H1 (cell line): ENCODE data around the gene RPL7A. TPM values are rescaled to one million over a fixed set of nuclear protein-coding genes. Genes with fewer than 3 reads are reported as not detected.

Experiments
- CHD7 ChIP-seq: fragments of 300-600 bp; sonication (generic); IDR thresholded peaks from 2 replicates; pipeline ENCODE4 v1.7.1; 2012; ENCODE audit warnings: low read length, moderate library complexity, mild to moderate bottlenecking, inconsistent platforms; ENCODE audit not compliant: insufficient replicate concordance
- JUND ChIP-seq: IDR thresholded peaks from 2 replicates; pipeline ENCODE4 v1.6.1; 2011; ENCODE audit warnings: mild to moderate bottlenecking, improper control_type of control experiment, low read length
- RFX5 ChIP-seq: IDR thresholded peaks from 2 replicates; pipeline ENCODE4 v1.6.1; 2011; ENCODE audit warnings: low read depth, low read length, improper control_type of control experiment, borderline replicate concordance
- SP1 ChIP-seq: IDR thresholded peaks from 2 replicates; pipeline ENCODE4 v1.6.1; 2011; ENCODE audit warnings: low read depth, low read length
- SRF ChIP-seq: IDR thresholded peaks from 2 replicates; pipeline ENCODE4 v1.6.1; 2011; ENCODE audit warnings: mild to moderate bottlenecking, low read depth, low read length, moderate library complexity
- TEAD4 ChIP-seq: IDR thresholded peaks from 2 replicates; pipeline ENCODE4 v1.6.1; 2012; ENCODE audit warnings: low read depth, low read length, inconsistent platforms, mixed read lengths
- ZNF274 ChIP-seq: IDR thresholded peaks from 2 replicates; pipeline ENCODE4 v1.7.0; 2012; ENCODE audit warnings: low read length, borderline replicate concordance; ENCODE audit errors: extremely low read depth
- polyA plus RNA-seq, 7 experiments: library from polyadenylated mRNA; depleted of rRNA in 3 of 7; stranded (reverse) in 5 of 7; unstranded in 2 of 7; fragments of >200 nt in 5 of 7; fragments of 200-250 nt in 2 of 7; gene quantifications; 1 replicate in 5 of 7; 2 replicates in 1 of 7; 4 replicates in 1 of 7; pipeline versions ENCODE4 v1.2.1 to v1.2.3, GENCODE V29; 2011 to 2013; ENCODE audit warnings: missing spikeins in 2 of 7, mixed read lengths in 2 of 7
- total RNA-seq: library from RNA; stranded (reverse); fragmentation: NEBNext Ultra II Directional; extraction: Animal tissue kit (Norgen Biotek cat#: 25700); gene quantifications from 2 replicates; pipeline ENCODE4 v1.2.1, GENCODE V29; 2021

Gene RPL7A
- total and polyA plus RNA-seq, 2 of the 8 experiments (the other 6 are each of a cell fraction or from before 2014, with no cell fraction given) = 2,578 to 2,783 TPM

GRCh38 chr9:133340916-133341315 lies 7.1 kb upstream of the RPL7A start (continued):
- TF ChIP-seq RFX5 = no peak
- TF ChIP-seq SRF = no peak
- TF ChIP-seq CHD7 = no peak
- TF ChIP-seq SP1 = no peak
- TF ChIP-seq ZNF274 = no peak
- TF ChIP-seq TEAD4 = no peak
- no peak for TF ChIP-seq JUND
